CD4-positive, alpha-beta T cell treated with Interferon alpha-2 for 1 hour (primary cell): ENCODE results near the gene PDX1.
"Not testable (repeated sequence)": the region's sequence is repeated elsewhere in the genome, so short reads cannot be mapped to it uniquely, and the experiment has no call there.

ENCODE experiments used
- DNase-seq, 2 donors: peaks; one replicate each; pipeline ENCODE4 v3.0.0-alpha.2; 2020 to 2022

Gene PDX1

DNA sequence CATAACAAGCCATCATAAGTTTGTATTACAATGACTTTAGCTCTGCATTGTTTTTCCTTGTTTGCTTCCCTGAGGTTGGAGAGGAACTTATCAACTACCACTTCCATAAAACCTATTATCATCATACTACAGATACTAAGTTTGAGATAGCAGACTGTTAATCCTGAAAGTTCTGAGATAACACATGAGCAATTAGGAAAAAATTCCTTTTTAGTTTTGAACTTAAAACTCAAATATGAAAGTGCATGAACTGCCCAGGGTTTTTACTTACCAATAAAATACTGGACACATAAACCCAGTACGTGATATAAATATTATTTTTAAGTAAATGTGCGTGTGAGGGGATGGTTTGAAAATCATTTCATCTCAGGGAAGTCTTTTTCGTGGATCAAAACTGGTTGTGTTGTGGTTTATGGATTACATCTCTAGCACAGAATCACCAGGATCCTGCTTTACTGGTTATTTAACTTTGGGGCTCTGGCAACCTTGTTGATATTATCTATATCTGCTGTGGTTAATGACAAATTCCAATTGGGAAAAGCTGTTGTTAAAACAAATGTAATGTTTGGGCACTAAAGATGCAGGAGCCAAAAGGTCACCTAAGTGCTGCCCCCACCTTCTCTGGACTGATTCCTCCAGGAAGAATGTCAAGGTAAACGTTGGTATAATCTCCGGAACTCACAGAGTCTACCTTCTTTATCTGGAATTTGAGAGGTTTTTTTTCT, 36.9 kb downstream of the PDX1 start:
- no peak for DNase-seq

DNA sequence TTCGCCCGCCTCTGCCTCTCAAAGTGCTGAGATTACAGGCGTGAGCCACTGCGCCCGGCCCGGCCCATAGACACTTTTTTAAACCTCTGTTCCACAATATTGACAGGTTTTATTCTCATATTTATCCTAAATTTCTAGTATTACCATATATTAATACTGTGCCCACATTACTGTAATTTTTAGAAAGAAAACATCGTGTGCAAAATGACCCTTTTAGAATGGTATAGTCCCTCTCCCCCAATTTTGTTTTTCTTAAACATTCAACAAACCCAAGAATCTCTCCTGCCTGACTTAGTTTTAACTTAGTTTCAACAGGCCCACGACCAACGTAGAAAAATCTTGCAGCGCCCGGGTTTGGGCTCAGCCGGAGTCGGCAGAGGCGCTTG, 40.2 kb downstream of the PDX1 start:
- no peak for DNase-seq

DNA sequence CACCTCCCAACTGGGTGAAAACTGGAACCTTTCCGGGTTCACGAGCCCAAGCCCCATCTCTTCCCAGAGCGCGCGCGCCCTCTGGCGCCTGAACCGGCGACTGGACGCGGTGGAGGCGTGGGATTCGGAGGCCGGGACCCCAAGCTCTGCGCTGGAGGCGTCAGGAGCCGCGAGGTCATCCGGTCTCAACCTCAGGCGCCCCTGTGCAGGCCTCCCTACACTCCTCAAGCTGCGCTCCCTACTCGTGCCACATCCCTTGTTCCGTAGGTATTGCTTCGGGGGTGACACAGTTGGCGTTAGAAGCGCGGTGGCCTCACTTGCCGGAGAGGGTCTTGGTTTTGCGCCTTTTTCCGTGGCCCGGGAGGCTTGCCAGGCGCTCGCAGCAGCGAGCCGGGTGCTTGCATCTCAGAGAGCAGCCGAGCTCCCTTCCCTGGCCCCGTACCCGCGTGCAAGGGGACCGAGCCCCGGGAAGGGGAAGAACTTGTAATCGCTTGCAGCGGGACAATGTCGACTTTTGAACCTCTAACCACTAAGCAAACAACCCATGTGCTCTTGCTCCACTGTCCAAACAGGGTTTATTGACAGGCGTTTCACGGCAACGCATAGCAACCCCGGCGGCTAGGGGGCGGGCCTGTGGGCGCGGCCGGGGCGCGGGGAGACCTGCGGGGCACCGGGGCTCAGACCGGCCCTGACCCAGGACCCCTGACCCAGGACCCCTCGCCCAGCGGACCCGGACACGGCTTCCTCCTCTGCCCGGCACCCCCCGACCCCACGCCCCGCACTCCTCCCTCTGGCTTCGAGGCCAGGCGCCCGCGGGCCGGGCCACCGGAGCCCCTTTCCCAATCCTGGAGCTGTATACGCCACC, 40.8 kb downstream of the PDX1 start:
- no peak for DNase-seq

DNA sequence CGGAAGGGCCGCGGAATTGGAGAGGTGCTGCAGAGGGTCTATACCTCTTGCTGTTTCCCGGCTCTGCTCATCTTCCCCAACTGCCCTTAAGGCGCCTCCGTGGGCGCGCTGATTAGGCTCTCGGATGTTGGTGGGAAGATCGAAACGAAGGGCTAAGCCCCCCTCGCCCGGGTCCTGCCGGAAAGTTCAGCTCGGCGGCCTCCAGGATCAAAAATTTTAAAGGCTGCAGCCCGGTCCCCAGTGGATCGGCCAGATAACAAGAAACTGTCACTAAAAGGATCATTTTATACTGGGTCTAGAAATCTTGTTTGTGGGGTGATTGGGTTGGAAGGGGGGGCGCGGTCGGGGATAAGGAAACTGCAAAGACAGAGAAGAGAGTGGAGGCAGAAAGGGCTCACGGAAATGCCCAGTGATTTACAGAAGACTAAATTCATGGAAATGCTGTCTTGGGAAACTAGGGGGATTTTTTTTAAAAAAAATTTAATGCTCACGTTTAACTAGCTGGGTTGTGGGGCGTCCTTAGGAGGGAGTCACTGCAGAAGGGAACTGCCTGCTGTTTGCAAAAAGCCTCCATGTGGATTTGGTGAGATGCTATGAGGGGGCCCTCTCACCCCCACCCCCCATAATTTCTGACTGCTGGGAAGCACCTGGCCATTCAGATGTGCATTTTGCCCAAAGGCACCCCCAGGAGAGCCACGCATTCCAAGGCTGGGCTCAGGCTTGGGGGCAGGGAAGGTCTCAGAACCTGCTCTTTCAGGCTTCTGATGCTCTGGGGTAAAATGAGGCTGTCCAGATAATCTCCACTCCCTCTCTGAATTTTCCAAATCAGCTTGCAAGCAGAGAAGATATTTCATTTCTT, 41.7 kb downstream of the PDX1 start:
- no peak for DNase-seq

DNA sequence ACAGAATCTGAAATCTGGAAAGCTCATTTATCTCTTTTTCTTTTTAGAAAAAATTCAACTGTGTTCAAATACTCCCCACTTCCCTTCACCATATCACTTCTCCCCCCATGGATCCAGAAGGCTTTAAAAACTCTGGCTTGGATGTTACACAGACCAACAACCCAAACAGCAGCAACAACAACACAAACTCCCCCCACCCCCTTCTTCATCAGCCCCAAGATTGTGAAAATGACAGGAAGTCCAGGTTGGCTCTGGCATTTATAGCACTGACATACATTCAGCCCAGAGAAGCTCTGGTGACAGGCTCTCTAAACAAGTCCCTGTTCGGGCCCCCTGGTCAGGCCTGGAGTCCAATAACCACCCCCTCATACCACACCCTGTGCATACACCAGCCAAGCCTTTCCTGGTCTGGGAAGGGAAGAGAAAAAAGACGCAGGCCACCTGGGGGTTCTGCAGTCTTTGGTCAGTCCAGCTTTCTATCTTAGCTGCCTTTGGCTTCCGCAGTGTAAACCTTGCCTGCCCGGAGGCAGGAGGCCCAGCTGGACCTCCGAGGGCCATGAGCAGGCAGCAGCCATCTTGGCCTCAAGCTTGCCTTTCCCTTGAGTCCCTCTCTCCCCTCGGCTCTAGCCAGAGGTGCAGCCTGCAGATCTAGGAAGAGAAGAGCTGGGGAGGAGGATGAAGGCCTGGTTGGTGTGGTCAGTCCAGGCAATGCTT, 42.5 kb downstream of the PDX1 start:
- DNase-seq = no peak

DNA sequence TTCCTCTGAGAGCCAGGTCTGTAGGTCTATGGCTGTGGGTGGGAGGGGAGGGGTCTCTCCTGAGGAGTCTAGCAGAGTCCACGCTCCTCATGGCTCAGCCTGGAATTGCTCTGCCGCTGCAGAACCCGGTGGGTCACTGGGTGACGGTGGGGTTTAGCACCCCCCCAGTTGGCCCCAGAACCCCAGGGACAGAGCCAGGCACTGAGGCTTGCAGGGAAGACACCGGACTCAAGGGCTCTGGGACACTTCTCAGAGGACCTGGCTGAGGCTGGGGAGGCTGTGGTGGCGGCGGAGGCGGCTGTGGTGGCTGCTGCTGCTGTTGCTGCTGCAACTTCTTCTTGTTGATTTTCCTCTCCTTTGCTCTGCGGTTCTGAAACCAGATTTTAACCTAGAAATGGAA, 43.2 kb downstream of the PDX1 start:
- DNase-seq = no peak

DNA sequence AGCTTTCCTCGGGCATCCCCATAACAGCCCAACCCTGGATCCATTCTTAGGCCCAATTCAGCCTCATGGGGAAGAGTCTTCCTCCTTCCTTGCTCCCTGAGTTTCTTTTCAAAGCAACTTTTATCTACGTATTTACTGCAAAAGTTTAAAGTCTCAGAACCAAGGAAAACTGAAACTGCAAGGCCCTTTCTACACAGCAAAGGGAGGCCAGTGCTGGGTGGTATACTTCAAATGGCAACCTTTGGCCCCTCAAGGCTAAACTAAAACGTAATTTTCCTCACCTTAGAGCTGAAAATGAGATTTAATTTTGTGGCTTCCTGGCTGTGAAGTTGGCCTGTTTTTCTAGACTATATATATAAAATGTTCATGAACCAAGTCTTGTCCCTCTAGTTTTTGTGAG, 43.7 kb downstream of the PDX1 start:
- no peak for DNase-seq

DNA sequence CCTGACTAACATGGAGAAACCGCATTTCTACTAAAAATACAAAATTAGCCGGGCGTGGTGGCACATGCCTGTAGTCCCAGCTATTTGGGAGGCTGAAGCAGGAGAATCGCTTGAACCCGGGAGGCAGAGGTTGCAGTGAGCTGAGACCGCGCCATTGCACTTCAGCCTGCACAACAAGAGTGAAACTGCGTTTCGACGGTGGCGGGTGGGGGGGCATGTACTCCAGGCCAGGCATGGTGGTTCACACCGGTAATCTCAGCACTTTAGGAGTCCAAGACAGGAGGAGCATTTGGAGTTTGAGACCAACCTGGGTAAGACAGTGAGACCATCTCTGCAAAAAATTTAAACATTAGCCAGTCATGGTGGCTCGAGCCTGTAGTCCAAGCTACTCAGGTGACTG, 44.4 kb downstream of the PDX1 start:
- not testable (repeated sequence) for DNase-seq

DNA sequence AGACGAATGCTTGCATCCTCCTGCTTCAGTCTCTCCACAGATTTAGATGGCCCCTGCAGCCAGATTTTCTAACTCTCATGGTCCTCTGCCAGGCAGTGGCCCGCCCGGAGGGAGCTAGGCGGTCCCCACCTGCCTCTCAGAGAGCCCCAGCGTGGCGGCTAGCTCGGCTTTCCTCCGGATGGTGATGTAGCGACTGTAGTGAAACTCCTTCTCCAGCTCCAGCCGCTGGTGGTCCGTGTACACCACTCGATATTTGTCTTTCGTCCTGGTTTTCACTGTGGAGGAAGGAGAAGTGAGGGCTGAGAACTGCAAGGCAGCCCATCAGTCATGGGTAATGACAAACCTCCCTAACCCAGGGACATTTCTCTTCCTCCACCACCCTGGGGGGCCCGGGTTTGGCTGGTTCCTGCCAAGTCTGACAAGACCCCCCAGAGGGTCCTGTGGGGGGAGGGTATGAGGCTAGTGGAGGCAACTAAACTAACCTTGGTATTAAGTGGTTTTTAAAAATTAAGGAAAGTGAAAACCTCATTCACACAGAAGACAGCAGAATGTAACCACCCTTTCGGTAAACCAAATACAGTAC, 45.0 kb downstream of the PDX1 start:
- DNase-seq = no peak

DNA sequence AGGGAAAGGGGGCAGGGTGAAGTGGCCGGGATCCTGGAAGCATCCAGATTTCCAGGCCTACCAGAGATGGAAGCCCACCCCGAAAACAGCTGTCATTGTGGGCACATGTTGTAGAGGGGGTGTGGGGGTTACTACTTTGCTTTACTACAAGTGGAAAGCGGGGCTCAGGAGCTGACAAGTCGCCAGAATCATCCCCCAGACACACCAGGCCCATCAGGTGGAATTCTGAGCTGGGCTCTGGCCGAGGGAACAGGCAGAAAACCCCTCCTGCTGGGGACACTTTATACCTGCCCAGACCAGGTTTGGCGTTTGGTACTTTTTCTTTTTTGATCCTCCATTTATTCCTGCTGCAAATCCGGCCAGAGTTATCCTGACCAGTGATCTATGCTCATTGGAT, 45.5 kb downstream of the PDX1 start:
- DNase-seq = no peak

DNA sequence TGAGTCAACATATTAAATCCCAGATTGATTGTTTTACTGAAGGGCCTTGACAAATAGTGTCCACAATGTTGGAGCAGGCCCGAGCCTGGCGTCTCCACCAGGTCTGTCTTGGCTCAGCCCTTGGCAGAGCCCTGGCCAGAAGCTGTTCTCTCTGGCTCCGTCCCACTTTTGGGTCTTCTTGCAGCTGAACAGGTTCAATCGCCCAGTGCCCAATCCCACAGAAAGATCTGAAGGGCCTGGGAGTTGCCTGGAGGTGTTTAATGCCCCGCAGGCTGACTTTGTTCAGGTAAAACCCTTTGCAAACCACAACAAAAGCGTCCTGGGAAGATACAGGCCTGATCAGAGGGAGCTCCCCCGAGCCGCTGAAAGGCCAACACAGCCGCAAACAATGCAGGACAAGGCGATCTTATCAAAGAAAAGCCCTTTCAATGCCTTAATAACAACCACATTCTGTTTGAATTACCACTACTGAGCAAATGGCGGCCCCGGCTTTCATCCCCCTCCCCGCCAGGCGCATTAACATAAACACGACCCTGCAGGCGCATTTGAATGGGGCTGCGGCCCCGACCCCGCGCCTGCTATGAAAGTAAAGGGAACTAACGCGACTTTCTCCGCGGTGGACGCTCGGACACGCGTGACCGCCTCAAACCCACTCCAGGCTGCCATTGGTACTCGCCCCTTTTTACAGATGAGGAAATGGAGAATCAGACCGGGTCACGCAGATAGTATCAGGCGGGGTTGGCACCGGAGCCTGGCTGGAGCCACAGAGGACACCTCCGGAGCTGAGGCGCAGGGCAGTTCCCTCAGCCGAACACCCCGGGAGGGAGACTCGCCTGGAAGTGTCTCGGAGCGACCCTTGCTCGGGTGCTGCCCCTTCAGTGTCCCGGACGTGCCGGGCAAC, 46.2 kb downstream of the PDX1 start:
- DNase-seq = no peak

DNA sequence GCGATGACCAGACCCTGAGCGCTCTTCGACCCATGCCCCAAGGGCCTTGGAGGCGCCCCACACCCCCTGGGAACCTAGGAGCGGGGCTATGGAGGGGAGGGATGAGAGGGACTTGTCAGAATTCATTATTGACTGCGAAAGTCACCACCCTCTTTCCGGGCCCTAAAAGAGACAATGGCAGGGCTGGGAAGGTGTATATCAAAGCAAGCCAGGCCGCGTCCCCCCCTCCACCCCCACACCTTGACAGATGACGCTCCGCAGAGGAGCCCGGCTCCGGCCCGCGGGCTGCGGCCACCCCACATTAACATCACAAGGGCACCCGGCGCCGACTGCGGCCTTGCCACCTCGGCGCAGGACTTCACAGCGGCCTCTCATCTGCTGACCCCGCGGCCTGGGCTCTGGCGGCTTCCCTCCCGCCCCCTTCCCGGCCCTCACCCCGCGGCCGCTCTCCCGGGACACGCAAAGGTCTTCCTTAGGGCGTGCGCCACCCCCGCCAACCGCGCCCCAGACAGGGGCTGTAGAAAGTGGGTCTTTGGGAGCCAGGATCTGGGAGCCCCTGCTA, 46.9 kb downstream of the PDX1 start:
- DNase-seq = no peak

DNA sequence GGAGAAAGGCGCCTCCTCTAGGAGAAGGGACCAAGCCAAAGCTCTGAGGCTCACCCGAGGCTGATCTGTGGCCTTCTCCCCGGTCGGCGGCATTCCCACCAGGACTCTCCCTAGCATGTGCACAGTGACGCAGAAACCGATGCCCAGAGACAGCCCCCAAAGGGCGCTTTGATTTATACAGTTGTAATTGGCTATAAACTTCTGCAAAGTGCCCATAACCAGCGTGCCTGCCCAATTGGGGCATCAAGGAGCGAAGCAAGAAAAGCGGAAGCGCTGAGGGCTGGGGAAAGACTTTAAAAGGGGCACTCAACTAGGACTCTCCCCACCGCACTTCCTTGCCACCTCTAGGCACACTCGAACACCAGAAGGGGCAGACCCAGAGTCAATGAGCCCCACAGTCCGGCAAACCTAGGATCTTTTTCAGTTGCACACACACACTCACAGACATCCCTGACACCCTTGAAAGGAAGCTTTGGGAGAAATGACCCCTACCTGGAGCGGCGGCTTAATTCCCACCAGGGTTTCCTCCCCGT, 47.5 kb downstream of the PDX1 start:
- DNase-seq = no peak

DNA sequence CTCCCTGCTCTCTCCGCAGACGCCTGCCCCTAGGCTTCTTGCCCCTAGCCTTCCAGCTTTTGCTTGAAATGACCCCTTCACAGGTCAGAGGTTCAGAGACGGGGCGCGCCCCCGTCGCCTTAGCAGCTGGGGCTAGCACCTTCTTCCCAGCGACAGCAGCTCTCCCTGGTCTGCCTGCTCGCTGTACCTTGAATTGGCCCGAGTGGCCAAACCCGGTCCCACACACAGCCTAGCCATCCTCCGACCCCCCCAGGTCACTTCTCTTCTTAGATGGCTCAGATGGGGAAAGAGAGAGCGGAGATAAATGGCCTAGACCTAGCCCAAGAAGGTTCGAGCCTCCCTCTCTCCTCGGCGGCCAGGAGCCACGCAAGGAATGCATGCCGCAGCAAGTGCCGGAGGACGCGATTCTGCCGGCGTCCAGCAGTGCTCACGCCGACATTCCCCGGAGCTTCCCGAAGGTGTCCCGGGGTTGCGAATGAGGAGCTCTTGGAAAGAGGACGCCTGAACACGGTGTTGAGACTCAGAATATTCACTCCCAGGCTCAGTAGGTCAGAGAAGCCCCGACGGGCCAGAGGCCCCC, 48.0 kb downstream of the PDX1 start:
- no peak for DNase-seq

DNA sequence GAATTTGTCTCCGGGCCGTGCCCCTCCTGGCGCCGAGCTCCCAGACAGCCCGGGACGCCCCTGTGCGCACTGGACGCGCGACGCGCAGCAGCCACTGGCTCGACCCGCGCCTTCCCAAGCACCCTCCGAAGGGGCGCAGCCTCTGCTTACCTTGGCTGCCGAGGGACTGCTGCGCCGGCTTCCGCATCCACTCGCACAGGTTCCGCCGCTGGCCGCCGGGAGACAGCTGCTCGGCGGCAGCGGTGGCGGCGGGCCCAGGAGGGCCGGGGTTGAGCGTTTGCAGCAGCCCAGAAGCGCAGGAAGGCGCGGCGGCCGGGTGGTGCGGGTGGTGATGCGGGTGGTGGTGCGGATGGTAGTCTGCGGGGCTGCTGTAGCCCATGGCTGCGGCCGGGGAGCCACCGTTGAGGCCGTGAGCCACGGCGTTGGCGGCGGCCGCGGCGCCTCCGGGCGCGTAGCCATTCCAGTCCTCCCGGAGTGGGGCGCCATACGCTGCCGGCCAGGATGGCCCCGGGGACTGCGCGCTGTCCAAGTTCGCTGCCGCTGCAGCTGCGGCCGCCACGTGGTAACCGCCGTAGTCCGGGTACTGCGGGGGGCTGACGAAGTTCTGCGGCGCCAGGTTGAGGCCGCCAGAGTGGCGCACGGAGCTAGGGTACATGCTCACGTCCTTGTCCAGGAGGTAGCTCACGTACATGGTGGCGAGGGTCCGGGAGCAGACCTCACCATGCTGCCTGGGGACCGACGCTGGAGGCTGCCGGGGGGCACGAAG, 48.7 kb downstream of the PDX1 start:
- no peak for DNase-seq

DNA sequence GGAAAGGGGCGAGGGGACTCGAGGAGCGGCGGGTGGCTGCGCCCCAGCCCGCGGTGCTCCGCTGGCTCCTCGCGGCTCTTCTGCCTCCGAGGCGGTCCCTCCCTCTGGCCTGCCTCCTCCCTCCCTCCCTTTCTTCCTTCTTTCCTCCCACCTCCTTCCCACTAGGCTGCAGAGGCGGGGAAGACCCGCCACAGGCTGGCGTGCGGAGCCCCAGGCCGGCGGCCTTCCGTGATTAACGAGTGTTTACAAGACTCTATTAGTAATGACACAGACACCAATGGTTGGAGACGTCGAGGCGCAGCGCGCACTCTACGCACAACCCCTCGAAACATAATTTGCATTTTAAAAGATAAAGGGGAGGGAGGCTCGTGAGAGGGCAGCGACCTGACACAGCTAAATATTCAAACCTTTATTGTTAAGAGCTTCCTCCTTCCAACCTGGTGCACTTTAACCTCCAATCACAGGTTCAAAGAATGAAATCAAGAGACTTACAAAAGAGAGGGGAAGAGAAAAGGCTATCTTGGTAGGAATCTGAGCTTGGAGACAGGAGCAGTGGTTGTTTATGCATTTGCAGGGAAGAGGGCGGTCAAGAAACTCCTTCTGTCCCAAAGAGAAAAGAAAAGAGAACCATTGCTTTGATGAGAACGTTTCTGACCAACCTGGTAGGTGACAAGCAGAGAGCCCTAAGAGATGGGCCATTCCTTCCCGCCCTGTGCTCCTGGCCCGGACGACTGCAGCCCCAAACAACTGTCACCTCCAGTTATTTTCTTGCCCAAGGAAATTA, 49.5 kb downstream of the PDX1 start, which contains the start of gene CDX2:
CDX2 (minus strand) TSS at position 234 of the 784 bp plus-strand sequence. CDS start 309 bp downstream, outside the sequence.
- DNase-seq = no peak

DNA sequence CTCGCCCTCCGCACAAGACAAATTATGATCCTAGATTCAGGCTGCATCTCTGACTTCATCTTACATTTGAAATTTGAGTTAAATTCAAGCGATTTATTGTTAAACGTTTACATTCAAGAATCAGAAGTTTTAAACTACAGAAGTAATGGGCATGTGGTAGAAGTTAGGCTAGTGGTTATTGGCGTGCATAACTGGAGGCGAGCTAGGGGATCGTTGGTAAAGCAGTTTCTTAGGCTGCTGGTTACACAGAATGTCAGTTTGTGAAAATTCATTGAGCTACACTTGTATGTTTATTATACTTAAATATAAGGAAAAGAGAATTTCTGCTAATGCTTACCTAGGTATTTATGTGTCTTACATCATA, 50.0 kb downstream of the PDX1 start:
- DNase-seq = no peak

DNA sequence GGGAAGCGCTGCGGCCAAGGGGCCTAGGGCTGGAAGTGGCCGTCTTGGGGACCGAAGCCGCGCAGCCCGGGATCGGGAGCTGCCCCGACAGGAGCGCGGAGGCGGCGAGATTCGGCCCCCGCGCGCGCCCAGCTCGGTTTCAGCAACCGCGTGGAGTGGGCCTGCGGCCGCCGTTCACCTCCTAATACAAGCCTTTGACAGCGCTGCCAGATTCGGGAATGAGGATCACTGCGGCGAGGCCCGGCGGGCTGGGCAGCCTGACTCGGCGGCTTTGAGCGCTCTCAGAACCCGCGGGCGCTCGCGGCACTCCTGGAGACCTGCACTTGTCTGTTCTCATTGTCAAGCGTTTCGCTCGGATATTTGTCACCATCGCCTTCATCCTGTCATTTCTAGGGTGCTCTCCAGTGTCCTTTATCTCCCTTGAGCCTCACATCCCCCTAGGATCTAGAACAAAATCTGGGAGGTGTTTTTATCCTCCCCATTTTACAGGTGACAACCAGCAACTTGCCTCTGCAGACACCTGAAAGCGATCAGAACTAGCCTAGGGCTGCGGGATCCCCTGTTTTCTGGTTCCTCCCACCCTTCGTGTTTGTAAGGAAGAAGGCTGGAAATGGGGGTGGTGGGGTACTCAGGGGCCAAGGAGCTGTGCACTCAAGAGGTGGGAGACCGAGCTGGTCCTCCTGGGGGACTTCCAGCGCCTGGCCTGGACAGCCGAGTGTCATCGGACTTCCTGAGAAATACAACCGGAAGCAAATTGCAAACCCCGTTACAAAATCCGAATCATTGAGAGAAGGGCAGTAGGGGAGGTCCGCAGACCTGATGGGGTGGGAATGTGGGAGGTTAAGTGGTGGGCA, 50.8 kb downstream of the PDX1 start:
- DNase-seq = no peak
